ENCODE data around the gene MLLT6. TPM values are rescaled to one million over a fixed set of nuclear protein-coding genes. Genes with fewer than 3 reads are reported as not detected.

The MLLT6 gene
- total and polyA plus RNA-seq, 2 of the 13 experiments (the other 11 are each of a cell fraction or from before 2014, with no cell fraction given): 50.7 to 69.5 TPM

DNA sequence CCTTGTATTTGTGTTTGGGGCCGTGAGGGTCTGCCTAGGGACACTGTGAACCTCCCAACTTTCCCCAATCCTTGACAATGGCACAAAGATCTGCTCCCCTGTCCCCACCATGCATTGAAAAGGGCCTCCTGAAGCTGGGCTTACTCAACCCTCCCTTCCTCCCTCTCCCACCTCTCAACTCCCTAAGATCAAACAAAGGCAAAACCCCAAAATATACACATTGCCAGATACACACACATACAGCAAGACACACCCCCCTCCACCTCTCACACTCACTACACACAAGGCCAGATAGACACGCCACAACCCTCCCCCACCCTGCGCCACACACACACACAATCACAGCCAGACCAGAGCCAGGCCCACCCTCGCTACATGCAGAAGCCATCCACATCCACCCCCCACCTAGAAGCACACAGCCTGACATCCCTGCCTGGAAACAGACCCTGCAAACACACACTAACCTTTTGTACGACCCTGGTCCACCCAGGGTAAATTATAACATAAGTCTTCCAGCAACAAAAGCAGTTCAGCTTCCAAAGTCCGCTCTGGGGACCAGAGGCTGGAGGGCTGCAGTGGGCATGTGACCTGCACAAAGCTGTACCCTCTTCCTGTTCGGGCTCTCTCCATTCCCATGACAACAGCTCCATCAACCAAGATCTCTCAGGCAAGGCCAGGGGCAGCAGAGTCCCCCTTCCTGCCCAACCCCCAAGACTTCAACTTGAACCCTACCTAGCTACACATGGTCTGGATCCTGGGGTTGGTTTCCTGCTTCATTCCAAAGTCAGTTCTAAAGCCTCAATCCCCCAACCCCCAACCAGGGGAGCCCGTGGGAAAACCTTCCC, 41.2 kb downstream of the MLLT6 start (continued):
- TF ChIP-seq ZNF761 (CRISPR knock-in tag; conservative IDR thresholded peaks at IDR 0.05) (peak; percentile 49; the same call in 1 of the 2 replicates), ZSCAN29 (CRISPR knock-in tag; conservative IDR thresholded peaks at IDR 0.05) (peak; percentile 80; the same call in 1 of the 2 replicates), FOXK1 (CRISPR knock-in tag; IDR thresholded peaks at IDR 0.05; ENCODE audit: borderline replicate concordance, low read depth) (peak; percentile 64; the same call in 1 of the 2 replicates), ZKSCAN5 (CRISPR knock-in tag; IDR thresholded peaks at IDR 0.05) (no peak), CREB1 (IDR thresholded peaks at IDR 0.05) (no peak), CREB1 (CRISPR knock-in tag; IDR thresholded peaks at IDR 0.05) (no peak), ZSCAN25 (CRISPR knock-in tag; IDR thresholded peaks at IDR 0.05) (peak; percentile 57; the same call in 1 of the 2 replicates), ZNF619 (CRISPR knock-in tag; IDR thresholded peaks at IDR 0.05) (no peak), NFE2 (CRISPR knock-in tag; IDR thresholded peaks at IDR 0.05) (no peak), ZNF230 (CRISPR knock-in tag; IDR thresholded peaks at IDR 0.05) (no peak), EZH2 (conservative IDR thresholded peaks at IDR 0.05; ENCODE audit: low read depth, low read length) (no peak), RAD51 (IDR thresholded peaks at IDR 0.05; ENCODE audit: borderline replicate concordance) (peak; percentile 82; the same call in 1 of the 2 replicates), FOXA3 (CRISPR knock-in tag; IDR thresholded peaks at IDR 0.05) (peak; percentile 74), ZNF747 (CRISPR knock-in tag; IDR thresholded peaks at IDR 0.05; ENCODE audit: borderline replicate concordance) (peak; percentile 84; the same call in 1 of the 2 replicates), ZNF547 (CRISPR knock-in tag; IDR thresholded peaks at IDR 0.05) (no peak), CBX5 (CRISPR knock-in tag; IDR thresholded peaks at IDR 0.05; ENCODE audit: borderline replicate concordance) (no peak; the same call in 1 of the 2 replicates), ZFY (CRISPR knock-in tag; IDR thresholded peaks at IDR 0.05) (no peak; the same call in 1 of the 2 replicates), ZEB1 (IDR thresholded peaks at IDR 0.05; ENCODE audit: insufficient replicate concordance, low read depth) (no peak), RBM22 (optimal IDR thresholded peaks at IDR 0.05; ENCODE audit: low read length) (peak; percentile 88)
- TF ChIP-seq, protein P1, sequence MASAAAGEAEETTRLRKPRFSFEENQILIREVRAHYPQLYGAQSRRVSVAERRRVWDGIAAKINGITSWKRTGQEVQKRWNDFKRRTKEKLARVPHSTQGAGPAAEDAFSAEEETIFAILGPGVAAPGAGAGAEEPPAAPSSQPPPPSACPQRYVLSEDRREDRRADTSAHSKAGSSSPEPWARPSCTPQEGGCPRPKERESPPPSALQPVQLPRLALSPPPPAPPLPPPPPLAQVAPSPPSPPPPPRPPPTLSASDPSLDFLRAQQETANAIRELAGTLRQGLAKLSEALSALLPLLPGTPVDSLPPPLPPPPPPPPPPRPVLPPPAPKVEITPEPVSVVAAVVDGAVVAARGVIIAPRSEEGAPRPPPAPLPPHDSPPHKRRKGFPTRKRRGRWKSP (CRISPR knock-in tag; IDR thresholded peaks at IDR 0.05): no peak
- TF ChIP-seq, protein P2, sequence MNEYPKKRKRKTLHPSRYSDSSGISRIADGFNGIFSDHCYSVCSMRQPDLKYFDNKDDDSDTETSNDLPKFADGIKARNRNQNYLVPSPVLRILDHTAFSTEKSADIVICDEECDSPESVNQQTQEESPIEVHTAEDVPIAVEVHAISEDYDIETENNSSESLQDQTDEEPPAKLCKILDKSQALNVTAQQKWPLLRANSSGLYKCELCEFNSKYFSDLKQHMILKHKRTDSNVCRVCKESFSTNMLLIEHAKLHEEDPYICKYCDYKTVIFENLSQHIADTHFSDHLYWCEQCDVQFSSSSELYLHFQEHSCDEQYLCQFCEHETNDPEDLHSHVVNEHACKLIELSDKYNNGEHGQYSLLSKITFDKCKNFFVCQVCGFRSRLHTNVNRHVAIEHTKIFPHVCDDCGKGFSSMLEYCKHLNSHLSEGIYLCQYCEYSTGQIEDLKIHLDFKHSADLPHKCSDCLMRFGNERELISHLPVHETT (CRISPR knock-in tag; conservative IDR thresholded peaks at IDR 0.05): peak; percentile 70; the same call in 1 of the 2 replicates
- TF ChIP-seq, protein P3, sequence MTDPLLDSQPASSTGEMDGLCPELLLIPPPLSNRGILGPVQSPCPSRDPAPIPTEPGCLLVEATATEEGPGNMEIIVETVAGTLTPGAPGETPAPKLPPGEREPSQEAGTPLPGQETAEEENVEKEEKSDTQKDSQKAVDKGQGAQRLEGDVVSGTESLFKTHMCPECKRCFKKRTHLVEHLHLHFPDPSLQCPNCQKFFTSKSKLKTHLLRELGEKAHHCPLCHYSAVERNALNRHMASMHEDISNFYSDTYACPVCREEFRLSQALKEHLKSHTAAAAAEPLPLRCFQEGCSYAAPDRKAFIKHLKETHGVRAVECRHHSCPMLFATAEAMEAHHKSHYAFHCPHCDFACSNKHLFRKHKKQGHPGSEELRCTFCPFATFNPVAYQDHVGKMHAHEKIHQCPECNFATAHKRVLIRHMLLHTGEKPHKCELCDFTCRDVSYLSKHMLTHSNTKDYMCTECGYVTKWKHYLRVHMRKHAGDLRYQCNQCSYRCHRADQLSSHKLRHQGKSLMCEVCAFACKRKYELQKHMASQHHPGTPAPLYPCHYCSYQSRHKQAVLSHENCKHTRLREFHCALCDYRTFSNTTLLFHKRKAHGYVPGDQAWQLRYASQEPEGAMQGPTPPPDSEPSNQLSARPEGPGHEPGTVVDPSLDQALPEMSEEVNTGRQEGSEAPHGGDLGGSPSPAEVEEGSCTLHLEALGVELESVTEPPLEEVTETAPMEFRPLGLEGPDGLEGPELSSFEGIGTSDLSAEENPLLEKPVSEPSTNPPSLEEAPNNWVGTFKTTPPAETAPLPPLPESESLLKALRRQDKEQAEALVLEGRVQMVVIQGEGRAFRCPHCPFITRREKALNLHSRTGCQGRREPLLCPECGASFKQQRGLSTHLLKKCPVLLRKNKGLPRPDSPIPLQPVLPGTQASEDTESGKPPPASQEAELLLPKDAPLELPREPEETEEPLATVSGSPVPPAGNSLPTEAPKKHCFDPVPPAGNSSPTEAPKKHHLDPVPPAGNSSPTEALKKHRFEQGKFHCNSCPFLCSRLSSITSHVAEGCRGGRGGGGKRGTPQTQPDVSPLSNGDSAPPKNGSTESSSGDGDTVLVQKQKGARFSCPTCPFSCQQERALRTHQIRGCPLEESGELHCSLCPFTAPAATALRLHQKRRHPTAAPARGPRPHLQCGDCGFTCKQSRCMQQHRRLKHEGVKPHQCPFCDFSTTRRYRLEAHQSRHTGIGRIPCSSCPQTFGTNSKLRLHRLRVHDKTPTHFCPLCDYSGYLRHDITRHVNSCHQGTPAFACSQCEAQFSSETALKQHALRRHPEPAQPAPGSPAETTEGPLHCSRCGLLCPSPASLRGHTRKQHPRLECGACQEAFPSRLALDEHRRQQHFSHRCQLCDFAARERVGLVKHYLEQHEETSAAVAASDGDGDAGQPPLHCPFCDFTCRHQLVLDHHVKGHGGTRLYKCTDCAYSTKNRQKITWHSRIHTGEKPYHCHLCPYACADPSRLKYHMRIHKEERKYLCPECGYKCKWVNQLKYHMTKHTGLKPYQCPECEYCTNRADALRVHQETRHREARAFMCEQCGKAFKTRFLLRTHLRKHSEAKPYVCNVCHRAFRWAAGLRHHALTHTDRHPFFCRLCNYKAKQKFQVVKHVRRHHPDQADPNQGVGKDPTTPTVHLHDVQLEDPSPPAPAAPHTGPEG (CRISPR knock-in tag; IDR thresholded peaks at IDR 0.05): no peak; the same call in 1 of the 2 replicates

Measured in HepG2 (cell line).